Stimulated activated CD4-positive, alpha-beta T cell treated with anti-CD3 and anti-CD28 coated beads, TNF-alpha, amount 100 ng/mL, for 1 hour (primary cell): ENCODE measurements around the gene DRD4.
A peak's percentile ranks its signal among the peaks of the same experiment; 100 is the strongest.

ENCODE experiments used
- DNase-seq, 3 donors: peaks; one replicate each; pipeline ENCODE4 v3.0.0-alpha.2; 2020; ENCODE audit warnings: low read depth in 3 of 3, low spot score in 1 of 3

The DRD4 gene

GRCh38 chr11:609341-609811 is 27.7 kb upstream of the DRD4 start:
- no peak for DNase-seq

- no peak for DNase-seq
Observed at GRCh38 chr11:610146-610801, 26.8 kb upstream of the DRD4 start.

GRCh38 chr11:611001-611996 is 25.8 kb upstream of the DRD4 start:
- no peak for DNase-seq

GRCh38 chr11:612201-612960 is 24.7 kb upstream of the DRD4 start:
- no peak for DNase-seq

GRCh38 chr11:612961-613300 is 24.1 kb upstream of the DRD4 start:
- no peak for DNase-seq

GRCh38 chr11:613369-613968 is 23.6 kb upstream of the DRD4 start:
- DNase-seq = peak; percentile 50 to 71 (median 70)

- DNase-seq = no peak
Observed at GRCh38 chr11:614021-614622, 22.9 kb upstream of the DRD4 start.

GRCh38 chr11:614623-615503 is 22.2 kb upstream of the DRD4 start:
- DNase-seq = no peak

- peak; percentile 67 to 73 (median 69) for DNase-seq
Observed at GRCh38 chr11:615504-616319, 21.4 kb upstream of the DRD4 start, which contains the start of gene IRF7. Gene IRF7 (minus strand): TSS chr11:615950. CDS start chr11:615364, 586 bp downstream.

GRCh38 chr11:616320-617198 is 20.5 kb upstream of the DRD4 start:
- DNase-seq = no peak

GRCh38 chr11:617199-617911 is 19.7 kb upstream of the DRD4 start:
- no peak for DNase-seq

GRCh38 chr11:617912-618682 is 19.0 kb upstream of the DRD4 start:
- no peak for DNase-seq

GRCh38 chr11:618856-619627 is 18.0 kb upstream of the DRD4 start:
- DNase-seq = no peak

GRCh38 chr11:619628-620050 is 17.4 kb upstream of the DRD4 start:
- DNase-seq = no peak

- DNase-seq = no peak
Observed at GRCh38 chr11:620201-620600, 16.9 kb upstream of the DRD4 start.
